ENCODE data around the gene SYT6.

Gene SYT6

GRCh38 chr1:114153261-114154145 lies at the start of gene SYT6:
Gene SYT6 (minus strand): TSS chr1:114153869. CDS start chr1:114153772, 97 bp downstream.
- DNase-seq = no peak

DNA sequence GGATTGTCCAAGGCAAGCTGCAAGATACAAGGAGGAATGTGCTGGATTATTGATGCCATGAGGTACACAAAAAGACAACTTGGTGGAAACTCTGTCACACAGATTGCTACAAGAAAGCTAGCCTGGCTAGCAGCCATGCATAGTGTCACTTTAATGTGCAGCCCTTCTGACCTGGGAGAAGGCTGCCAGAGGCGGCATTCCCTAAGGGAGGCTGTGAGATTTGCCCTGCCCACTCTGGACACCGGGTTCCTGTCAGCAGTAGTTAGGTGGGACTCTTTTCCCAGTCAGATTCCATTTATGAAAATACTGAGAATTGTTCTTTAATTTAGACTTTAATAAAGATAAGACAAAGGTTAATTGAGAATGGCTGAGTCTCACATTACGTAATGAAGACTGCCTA lies 47.8 kb upstream of the SYT6 start:
- no peak for DNase-seq

DNA sequence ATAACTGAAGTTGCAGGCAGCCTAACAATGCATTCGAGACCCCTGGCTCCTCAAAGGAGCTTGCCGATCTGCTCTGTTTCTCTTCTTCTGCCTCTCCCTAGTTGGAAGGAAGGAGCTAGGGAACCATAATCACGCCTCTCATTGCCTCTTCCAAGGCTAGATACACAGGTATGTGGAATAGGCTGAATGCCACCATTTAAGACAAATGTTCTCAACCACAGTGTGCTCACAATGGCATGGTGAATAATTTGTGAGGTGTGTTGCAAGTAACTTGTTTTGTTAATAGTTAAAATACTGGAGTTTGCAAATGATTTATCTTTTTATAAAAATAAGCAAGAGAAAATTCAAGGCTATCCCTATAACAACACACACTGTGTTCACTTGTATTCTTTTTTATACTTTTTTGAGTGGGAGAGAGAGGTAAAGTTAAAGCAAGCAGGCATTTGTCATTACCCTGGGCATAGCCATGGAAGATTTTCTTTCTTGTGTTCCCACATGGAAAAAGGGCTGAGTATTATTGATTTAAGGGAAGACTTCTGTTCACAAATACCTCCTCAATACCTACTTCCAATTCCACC lies 45.4 kb upstream of the SYT6 start:
- DNase-seq = no peak

DNA sequence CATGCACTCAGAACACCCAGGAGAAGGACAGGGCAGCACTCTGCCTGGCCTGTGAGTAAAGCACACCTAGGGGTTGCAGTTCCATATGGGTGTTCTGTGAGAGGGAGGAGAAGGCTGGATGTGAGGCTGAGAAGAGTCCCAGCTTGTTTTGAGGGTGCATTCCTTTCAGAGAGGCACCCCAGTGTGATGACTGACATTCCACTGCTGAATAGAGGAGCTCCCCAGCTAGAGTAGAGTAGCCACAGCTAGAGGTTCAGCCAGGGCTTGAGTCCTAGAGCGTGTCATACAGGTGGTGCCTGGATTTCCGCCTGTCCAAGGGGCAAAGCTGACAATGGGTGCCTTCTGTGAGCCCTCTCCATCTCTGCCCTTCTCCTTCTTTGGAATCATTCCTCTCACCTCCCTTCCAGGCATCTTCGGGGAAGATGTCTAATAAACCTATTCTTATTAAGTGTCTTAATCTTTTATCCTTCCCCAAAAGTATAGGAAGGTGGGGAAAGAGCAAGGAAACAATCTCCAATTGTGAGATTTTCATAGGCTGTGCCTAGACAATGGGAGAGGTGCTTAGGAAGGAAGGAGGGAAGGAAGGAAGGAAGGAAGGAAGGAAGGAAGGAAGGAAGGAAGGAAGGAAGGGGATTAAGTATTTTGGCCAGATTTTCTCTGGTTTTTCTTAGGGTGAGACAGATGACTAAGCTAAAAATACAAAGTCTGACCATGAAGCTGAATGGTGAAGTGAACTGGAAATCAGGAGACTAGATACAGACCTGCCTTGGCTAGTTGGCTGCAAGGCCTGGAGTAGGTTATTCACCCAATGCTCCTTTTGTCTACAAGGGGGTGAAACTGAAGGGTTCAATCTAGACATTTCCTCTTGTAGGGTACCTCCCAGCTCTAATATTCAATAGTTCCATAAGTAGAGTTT lies 43.6 kb upstream of the SYT6 start:
- DNase-seq = no peak

DNA sequence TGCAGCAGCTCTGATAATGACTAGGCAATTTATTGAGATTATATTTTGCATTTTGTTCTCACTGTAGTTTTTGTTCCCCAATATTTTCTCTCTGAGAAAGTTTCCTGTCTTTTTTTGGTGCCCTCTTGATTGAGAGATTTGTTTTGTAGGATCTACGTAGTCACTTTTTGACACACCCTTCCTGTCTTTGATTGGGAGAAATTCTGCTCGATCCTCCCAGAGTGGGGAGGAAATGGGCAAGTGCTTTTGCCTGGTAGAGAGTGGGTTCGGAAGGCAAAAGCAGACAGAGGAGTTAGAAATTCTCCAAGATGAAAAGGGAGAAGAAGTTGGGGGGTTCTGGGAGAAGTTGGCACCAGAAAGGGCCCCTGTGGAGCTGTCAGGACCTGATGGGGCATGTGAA lies 42.1 kb upstream of the SYT6 start:
- DNase-seq = no peak

GRCh38 chr1:114192328-114192727 lies 38.7 kb upstream of the SYT6 start:
- no peak for DNase-seq

- DNase-seq = no peak
Observed at GRCh38 chr1:114189398-114189797, 35.7 kb upstream of the SYT6 start.

GRCh38 chr1:114181356-114181755 lies 27.7 kb upstream of the SYT6 start:
- no peak for DNase-seq

GRCh38 chr1:114180742-114181141 lies 27.1 kb upstream of the SYT6 start:
- no peak for DNase-seq

GRCh38 chr1:114178936-114179335 lies 25.3 kb upstream of the SYT6 start:
- DNase-seq = no peak

- DNase-seq = no peak
Observed at GRCh38 chr1:114177282-114177681, 23.6 kb upstream of the SYT6 start.

GRCh38 chr1:114176366-114176765 lies 22.7 kb upstream of the SYT6 start:
- DNase-seq = no peak

- no peak for DNase-seq
Observed at GRCh38 chr1:114173680-114174079, 20.0 kb upstream of the SYT6 start.

GRCh38 chr1:114169509-114169908 lies 15.8 kb upstream of the SYT6 start:
- DNase-seq = no peak

- DNase-seq = no peak
Observed at GRCh38 chr1:114167226-114167625, 13.6 kb upstream of the SYT6 start.

- DNase-seq = no peak
Observed at GRCh38 chr1:114164840-114165543, 11.3 kb upstream of the SYT6 start.

- DNase-seq = no peak
Observed at GRCh38 chr1:114159941-114160340, 6.3 kb upstream of the SYT6 start.

DNA sequence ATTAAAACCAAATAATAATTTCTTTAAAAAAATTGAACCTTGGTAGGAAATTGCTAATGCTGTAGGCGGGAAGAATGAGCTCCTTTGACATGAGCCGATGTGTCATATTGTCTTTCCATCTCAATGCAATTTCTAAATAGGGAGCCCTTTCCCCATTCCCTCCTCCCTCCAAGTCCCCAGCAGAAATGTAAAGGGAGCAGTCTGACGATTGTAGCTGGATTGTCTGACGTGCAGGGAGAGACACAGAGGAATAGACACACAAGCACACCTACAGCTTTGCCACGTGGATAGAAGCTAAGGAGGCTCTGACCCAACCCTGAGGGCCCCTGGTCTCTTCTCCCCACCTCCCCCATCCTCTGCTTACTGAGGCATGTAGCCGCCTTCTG lies 3.6 kb upstream of the SYT6 start:
- no peak for DNase-seq

DNA sequence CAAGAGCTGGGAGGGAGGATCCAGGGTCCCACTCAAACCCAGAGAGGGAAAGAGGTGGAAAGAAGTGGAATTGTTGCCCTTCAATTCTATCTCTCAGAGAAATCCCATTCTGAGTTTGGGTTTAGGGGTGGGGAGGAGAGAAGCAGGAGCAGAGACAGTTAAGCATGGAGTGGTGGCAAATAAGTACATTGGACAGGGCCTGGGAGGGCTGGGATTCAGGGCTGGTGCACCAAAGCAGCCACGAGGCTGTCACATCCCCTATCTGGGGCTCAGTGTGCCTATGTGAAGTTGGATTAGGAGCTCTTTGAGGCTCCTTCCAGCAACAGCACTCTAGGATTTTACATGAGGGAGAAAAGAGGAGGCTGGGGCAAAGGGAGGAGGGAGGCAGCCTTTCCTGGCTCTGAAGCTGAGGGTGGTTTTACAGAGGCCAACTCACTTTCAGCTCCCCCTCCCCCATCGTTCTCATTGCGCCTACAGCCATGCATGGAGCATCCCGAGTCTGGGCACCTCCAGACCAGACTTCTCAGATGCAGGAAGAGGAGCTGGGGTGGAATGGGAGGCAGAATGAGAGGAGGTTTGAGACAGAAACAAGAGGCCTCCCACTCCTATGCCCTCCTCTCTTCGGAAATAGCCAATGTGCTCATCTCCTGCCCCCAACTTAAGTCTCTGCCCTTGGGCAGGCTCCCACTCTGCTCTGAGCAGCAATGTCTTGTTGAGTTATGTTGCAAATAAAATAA lies 3.0 kb upstream of the SYT6 start:
- DNase-seq = no peak

DNA sequence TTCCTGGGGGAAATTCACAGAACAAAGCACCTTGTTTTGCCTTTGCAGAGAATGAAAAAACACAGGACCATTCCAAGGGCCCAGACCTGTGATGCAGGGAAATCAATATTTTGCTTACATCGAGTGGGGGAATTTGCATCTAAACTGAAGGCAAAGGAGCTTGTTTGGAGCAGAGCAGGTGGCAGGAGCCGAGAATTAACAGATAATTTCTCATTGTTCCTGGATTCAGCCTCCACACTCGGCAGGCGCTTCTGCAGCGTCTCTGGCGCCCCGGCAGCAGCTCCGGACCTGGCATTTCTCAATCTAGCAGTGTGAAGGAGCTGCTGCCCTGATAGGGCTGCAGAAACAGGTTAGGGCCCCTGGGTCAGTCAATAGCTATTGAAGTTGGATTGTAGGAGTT lies 2.0 kb upstream of the SYT6 start:
- no peak for DNase-seq

GRCh38 chr1:114154963-114155322 lies 1.3 kb upstream of the SYT6 start:
- no peak for DNase-seq
